NB4 (cell line): Measurements from ENCODE around the gene CAPRIN1.
"Not testable (repeated sequence)": the region's sequence is repeated elsewhere in the genome, so short reads cannot be mapped to it uniquely, and the experiment has no call there.

Experiments
- DNase-seq: peaks from one replicate; pipeline ENCODE4 v3.0.0; 2010; ENCODE audit warnings: low read depth
- H3K4me3 ChIP-seq: one replicate; pipeline ENCODE4 v1.5.1; 2011; ENCODE audit warnings: mild to moderate bottlenecking, low read depth, low read length, moderate library complexity
- CTCF ChIP-seq: IDR thresholded peaks from one replicate; pipeline ENCODE4 v1.5.1; 2012; ENCODE audit warnings: low read depth, low read length
- MAX ChIP-seq: IDR thresholded peaks from 2 replicates; pipeline ENCODE4 v1.6.1; 2011; ENCODE audit warnings: low read depth, low read length
- MYC ChIP-seq: IDR thresholded peaks from 2 replicates; pipeline ENCODE4 v1.6.1; 2011; ENCODE audit warnings: low read depth, low read length
- POLR2A ChIP-seq: IDR thresholded peaks from 2 replicates; pipeline ENCODE4 v1.6.1; 2011; ENCODE audit warnings: mild to moderate bottlenecking; ENCODE audit not compliant: insufficient read length; ENCODE audit errors: extremely low read depth

Gene CAPRIN1

GRCh38 chr11:34055218-34056000, 3.9 kb downstream of the CAPRIN1 start:
- H3K4me3 ChIP-seq, result peak overlapping the region; percentile 86
- TF ChIP-seq MAX, result no peak
- TF ChIP-seq CTCF, result no peak
- no peak for TF ChIP-seq POLR2A
- no peak for TF ChIP-seq MYC
- no peak for DNase-seq

GRCh38 chr11:34056672-34057071, 5.1 kb downstream of the CAPRIN1 start:
- peak overlapping the region; percentile 86 for H3K4me3 ChIP-seq
- DNase-seq, result no peak

GRCh38 chr11:34063061-34063795, 11.7 kb downstream of the CAPRIN1 start:
- no peak overlapping the region for H3K4me3 ChIP-seq
- DNase-seq, result no peak
- no peak for TF ChIP-seq MAX
- TF ChIP-seq MYC, result no peak
- no peak for TF ChIP-seq CTCF
- no peak for TF ChIP-seq POLR2A

More at GRCh38 chr11:34056672-34057071, 5.1 kb downstream of the CAPRIN1 start:
- TF ChIP-seq MYC (no peak), MAX (no peak), CTCF (no peak), POLR2A (no peak)

GRCh38 chr11:34064291-34064690, 12.8 kb downstream of the CAPRIN1 start:
- H3K4me3 ChIP-seq, result no peak overlapping the region
- no peak for DNase-seq
- TF ChIP-seq POLR2A, result no peak
- TF ChIP-seq MAX, result no peak
- TF ChIP-seq MYC, result no peak
- TF ChIP-seq CTCF, result no peak

GRCh38 chr11:34065505-34066203, 14.1 kb downstream of the CAPRIN1 start:
- no peak overlapping the region for H3K4me3 ChIP-seq
- no peak for DNase-seq
- TF ChIP-seq MAX, result no peak
- TF ChIP-seq MYC, result no peak
- TF ChIP-seq POLR2A, result no peak
- no peak for TF ChIP-seq CTCF

GRCh38 chr11:34066766-34067165, 15.2 kb downstream of the CAPRIN1 start:
- H3K4me3 ChIP-seq, DNase-seq: not testable (repeated sequence)
